ENCODE results near the gene TPD52L1. TPM values are rescaled to one million over a fixed set of nuclear protein-coding genes. Genes with fewer than 3 reads are reported as not detected.

Gene TPD52L1
- total and polyA plus RNA-seq, 8 donors, result 21.2 to 51.6 (median 24.4) TPM

- no peak for TF ChIP-seq CTCF (IDR thresholded peaks at IDR 0.05)
- FAIRE-seq (no peak), DNase-seq (no peak), ATAC-seq (no peak)
- Histone ChIP-seq H3K27ac (no peak overlapping the region), H3K9me3 (no peaks in the 10 kb centered on the region), H3K4me3 (no peak overlapping the region), H3K27me3 (no peaks in the 10 kb centered on the region), H3K36me3 (no peaks in the 10 kb centered on the region), H3K4me1 (peaks cover 0 to 4% (median 0%) of the 10 kb centered on the region in 3 donors)
- intact Hi-C loops (cut with DNase I), result no loop called here
- 100% methylated on average over 1 of the region's 1 CpG for WGBS, 2 donors
Observed at GRCh38 chr6:125163811-125164210, 10.2 kb downstream of the TPD52L1 start.

GRCh38 chr6:125164696-125165095, 11.1 kb downstream of the TPD52L1 start:
- Histone ChIP-seq H3K27ac (no peak overlapping the region), H3K4me3 (no peak overlapping the region), H3K27me3 (no peaks in the 10 kb centered on the region), H3K36me3 (no peaks in the 10 kb centered on the region), H3K4me1 (peaks cover 0 to 5% (median 0%) of the 10 kb centered on the region in 3 donors), H3K9me3 (no peaks in the 10 kb centered on the region)
- intact Hi-C loops (cut with DNase I), result no loop called here
- TF ChIP-seq CTCF (IDR thresholded peaks at IDR 0.05), result no peak
- DNase-seq (no peak), ATAC-seq (no peak), FAIRE-seq (no peak)
- 79 to 91% methylated on average over 4 of the region's 4 CpGs for WGBS, 2 donors

- no peaks in the 10 kb centered on the region for H3K27me3 ChIP-seq
- intact Hi-C loops (cut with DNase I), result no loop called here
- FAIRE-seq (no peak), ATAC-seq (no peak), DNase-seq (no peak)
- WGBS, 2 donors, result 66 to 73% methylated on average over 1 of the region's 1 CpG
- H3K27ac ChIP-seq, result no peak overlapping the region
- H3K4me3 ChIP-seq, result no peak overlapping the region
- no peaks in the 10 kb centered on the region for H3K9me3 ChIP-seq
- no peak for TF ChIP-seq CTCF (IDR thresholded peaks at IDR 0.05)
- H3K36me3 ChIP-seq, result no peaks in the 10 kb centered on the region
- peaks cover 0 to 5% (median 0%) of the 10 kb centered on the region in 3 donors for H3K4me1 ChIP-seq
Observed at GRCh38 chr6:125165256-125165655, 11.7 kb downstream of the TPD52L1 start.

- no peak for FAIRE-seq
- no peak for DNase-seq
- no peak for ATAC-seq
- no peak for TF ChIP-seq CTCF (IDR thresholded peaks at IDR 0.05)
- Histone ChIP-seq H3K27me3 (no peaks in the 10 kb centered on the region), H3K36me3 (no peaks in the 10 kb centered on the region), H3K9me3 (no peaks in the 10 kb centered on the region), H3K27ac (no peak overlapping the region), H3K4me1 (peaks cover 0 to 5% (median 0%) of the 10 kb centered on the region in 3 donors), H3K4me3 (no peak overlapping the region)
- 81 to 92% methylated on average over 4 of the region's 4 CpGs for WGBS, 2 donors
- intact Hi-C loops (cut with DNase I), result no loop called here
Observed at GRCh38 chr6:125165776-125166175, 12.2 kb downstream of the TPD52L1 start.

GRCh38 chr6:125166711-125167110, 13.1 kb downstream of the TPD52L1 start:
- Histone ChIP-seq H3K27ac (no peak overlapping the region), H3K9me3 (no peaks in the 10 kb centered on the region), H3K27me3 (no peaks in the 10 kb centered on the region), H3K4me3 (no peak overlapping the region), H3K4me1 (peaks cover 0 to 5% (median 0%) of the 10 kb centered on the region in 3 donors), H3K36me3 (no peaks in the 10 kb centered on the region)
- ATAC-seq (no peak), FAIRE-seq (no peak), DNase-seq (no peak)
- WGBS, 2 donors, result 97 to 99% methylated on average over 3 of the region's 3 CpGs
- no peak for TF ChIP-seq CTCF (IDR thresholded peaks at IDR 0.05)
- intact Hi-C loops (cut with DNase I), result no loop called here

All from pancreas (tissue), 10 donors.